ENCODE results near the gene CNTNAP2. TPM values are rescaled to one million over a fixed set of nuclear protein-coding genes. Genes with fewer than 3 reads are reported as not detected.

The CNTNAP2 gene
- total and polyA plus RNA-seq, 2 of the 13 experiments (the other 11 are each of a cell fraction or from before 2014, with no cell fraction given) = 0.40 to 0.42 TPM

DNA sequence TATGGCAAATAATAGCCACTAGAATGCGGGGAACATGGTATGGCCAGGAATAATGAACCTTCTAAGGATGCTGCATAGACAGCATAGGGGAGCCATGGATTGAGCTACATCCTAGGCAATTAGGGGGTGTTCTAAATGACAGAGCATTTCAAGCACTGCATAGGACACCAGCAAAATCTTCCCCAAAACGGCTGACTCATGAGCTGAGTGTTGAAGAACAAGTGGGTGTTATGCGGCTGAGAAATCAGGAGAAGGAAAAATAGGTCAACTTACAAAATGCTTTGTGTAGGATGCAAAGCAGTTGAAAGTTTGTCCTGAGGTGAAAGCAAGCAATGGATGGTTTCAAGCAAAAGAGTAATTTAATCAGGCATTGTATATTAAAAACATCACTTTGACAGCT is 1450.4 kb downstream of the CNTNAP2 start:
- no peak overlapping the region for H3K4me2 ChIP-seq (ENCODE audit: low read depth, low read length)
- FAIRE-seq (no peak), ATAC-seq (no peak), DNase-seq (ENCODE audit: low spot score) (no peak)
- no peak overlapping the region for H2AFZ ChIP-seq (ENCODE audit: low read length)
- ChIA-PET POLR2A (no interaction called here), CTCF (ENCODE audit: low intra/inter-chr PET ratio, low total read pairs) (no interaction called here)
- intact Hi-C loops (cut with micrococcal nuclease; ENCODE audit: unreplicated experiment) (no loop called here), in situ Hi-C loops (cut with HindIII; ENCODE audit: extremely low pct_ligation_motif_present, low pct_unique_long_range_greater_than_20kb) (no loop called here)
- H4K20me1 ChIP-seq (ENCODE audit: insufficient read depth, low read length) = no peaks in the 10 kb centered on the region
- no peaks in the 10 kb centered on the region for H3K4me1 ChIP-seq (ENCODE audit: insufficient read depth, low read length)
- BruUV-seq (replicated peaks) = no TSS peak
- no peaks in the 10 kb centered on the region for H3K36me3 ChIP-seq (replicated peaks in 1 of 2; ENCODE audit: control insufficient read depth in 1 of 2, insufficient read depth in 2 of 2, low read length in 2 of 2)
- H3K4me3 ChIP-seq (replicated peaks in 1 of 3; ENCODE audit: insufficient read depth in 1 of 3, low read depth in 2 of 3, low read length in 3 of 3) = no peak overlapping the region
- H3K9ac ChIP-seq (ENCODE audit: insufficient read depth, low read depth, low read length) = no peak overlapping the region
- no peak overlapping the region for H3K27ac ChIP-seq (ENCODE audit: extremely low read length, insufficient read depth, low read length)
- no peaks in the 10 kb centered on the region for H3K27me3 ChIP-seq (ENCODE audit: control insufficient read depth in 1 of 2, insufficient read depth in 2 of 2, low read length in 2 of 2)
- peaks cover 38% of the 10 kb centered on the region for H3K9me3 ChIP-seq (ENCODE audit: low read length)
- H3K79me2 ChIP-seq (ENCODE audit: insufficient read depth, low read length) = no peaks in the 10 kb centered on the region
- TF ChIP-seq RBM39 (IDR thresholded peaks at IDR 0.05; ENCODE audit: low read depth, low read length, poor library complexity, severe bottlenecking) = no peak
- TF ChIP-seq SUZ12 (IDR thresholded peaks at IDR 0.05; ENCODE audit: low read depth, low read length) = no peak
- no peak for TF ChIP-seq ZNF124 (CRISPR knock-in tag; IDR thresholded peaks at IDR 0.05)
- TF ChIP-seq ZNF83 (CRISPR knock-in tag; IDR thresholded peaks at IDR 0.05; ENCODE audit: borderline replicate concordance) = no peak
- TF ChIP-seq ZNF782 (CRISPR knock-in tag; IDR thresholded peaks at IDR 0.05; ENCODE audit: borderline replicate concordance) = no peak
- TF ChIP-seq, protein P1, sequence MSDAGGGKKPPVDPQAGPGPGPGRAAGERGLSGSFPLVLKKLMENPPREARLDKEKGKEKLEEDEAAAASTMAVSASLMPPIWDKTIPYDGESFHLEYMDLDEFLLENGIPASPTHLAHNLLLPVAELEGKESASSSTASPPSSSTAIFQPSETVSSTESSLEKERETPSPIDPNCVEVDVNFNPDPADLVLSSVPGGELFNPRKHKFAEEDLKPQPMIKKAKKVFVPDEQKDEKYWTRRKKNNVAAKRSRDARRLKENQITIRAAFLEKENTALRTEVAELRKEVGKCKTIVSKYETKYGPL (CRISPR knock-in tag; IDR thresholded peaks at IDR 0.05) = no peak
- TF ChIP-seq ZNF652 (CRISPR knock-in tag; IDR thresholded peaks at IDR 0.05; ENCODE audit: borderline replicate concordance, low read depth) = no peak
- no peak for TF ChIP-seq FOXA1 (IDR thresholded peaks at IDR 0.05)
- no peak for TF ChIP-seq FOXA1 (CRISPR knock-in tag; IDR thresholded peaks at IDR 0.05)
- TF ChIP-seq, protein P2, sequence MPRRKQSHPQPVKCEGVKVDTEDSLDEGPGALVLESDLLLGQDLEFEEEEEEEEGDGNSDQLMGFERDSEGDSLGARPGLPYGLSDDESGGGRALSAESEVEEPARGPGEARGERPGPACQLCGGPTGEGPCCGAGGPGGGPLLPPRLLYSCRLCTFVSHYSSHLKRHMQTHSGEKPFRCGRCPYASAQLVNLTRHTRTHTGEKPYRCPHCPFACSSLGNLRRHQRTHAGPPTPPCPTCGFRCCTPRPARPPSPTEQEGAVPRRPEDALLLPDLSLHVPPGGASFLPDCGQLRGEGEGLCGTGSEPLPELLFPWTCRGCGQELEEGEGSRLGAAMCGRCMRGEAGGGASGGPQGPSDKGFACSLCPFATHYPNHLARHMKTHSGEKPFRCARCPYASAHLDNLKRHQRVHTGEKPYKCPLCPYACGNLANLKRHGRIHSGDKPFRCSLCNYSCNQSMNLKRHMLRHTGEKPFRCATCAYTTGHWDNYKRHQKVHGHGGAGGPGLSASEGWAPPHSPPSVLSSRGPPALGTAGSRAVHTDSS (CRISPR knock-in tag; conservative IDR thresholded peaks at IDR 0.05) = no peak
- TF ChIP-seq, protein P3, sequence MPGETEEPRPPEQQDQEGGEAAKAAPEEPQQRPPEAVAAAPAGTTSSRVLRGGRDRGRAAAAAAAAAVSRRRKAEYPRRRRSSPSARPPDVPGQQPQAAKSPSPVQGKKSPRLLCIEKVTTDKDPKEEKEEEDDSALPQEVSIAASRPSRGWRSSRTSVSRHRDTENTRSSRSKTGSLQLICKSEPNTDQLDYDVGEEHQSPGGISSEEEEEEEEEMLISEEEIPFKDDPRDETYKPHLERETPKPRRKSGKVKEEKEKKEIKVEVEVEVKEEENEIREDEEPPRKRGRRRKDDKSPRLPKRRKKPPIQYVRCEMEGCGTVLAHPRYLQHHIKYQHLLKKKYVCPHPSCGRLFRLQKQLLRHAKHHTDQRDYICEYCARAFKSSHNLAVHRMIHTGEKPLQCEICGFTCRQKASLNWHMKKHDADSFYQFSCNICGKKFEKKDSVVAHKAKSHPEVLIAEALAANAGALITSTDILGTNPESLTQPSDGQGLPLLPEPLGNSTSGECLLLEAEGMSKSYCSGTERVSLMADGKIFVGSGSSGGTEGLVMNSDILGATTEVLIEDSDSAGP (CRISPR knock-in tag; IDR thresholded peaks at IDR 0.05; ENCODE audit: borderline replicate concordance) = no peak
- TF ChIP-seq PHF20 (CRISPR knock-in tag; IDR thresholded peaks at IDR 0.05) = no peak
- TF ChIP-seq ZNF30 (CRISPR knock-in tag; IDR thresholded peaks at IDR 0.05) = no peak
- no peak for TF ChIP-seq CENPT (CRISPR knock-in tag; IDR thresholded peaks at IDR 0.05; ENCODE audit: low read depth)
- TF ChIP-seq HIVEP1 (CRISPR knock-in tag; IDR thresholded peaks at IDR 0.05) = no peak
- no peak for TF ChIP-seq GATAD2A (CRISPR knock-in tag; IDR thresholded peaks at IDR 0.05)
- no peak for TF ChIP-seq ZFP37 (CRISPR knock-in tag; IDR thresholded peaks at IDR 0.05; ENCODE audit: borderline replicate concordance)
- TF ChIP-seq ZNF143 (CRISPR knock-in tag; IDR thresholded peaks at IDR 0.05) = no peak
- 24% methylated on average over 3 of the region's 3 CpGs for WGBS (ENCODE audit: low lambda C conversion rate)
